WTC11 (cell line): ENCODE data around the gene STK32A. TPM values are rescaled to one million over a fixed set of nuclear protein-coding genes. Genes with fewer than 3 reads are reported as not detected.
A peak's percentile ranks its signal among the peaks of the same experiment; 100 is the strongest.

ENCODE experiments used
- ATAC-seq: fragments of 200-7000 bp; cut with Tn5 transposase; 2 replicates; pipeline ENCODE4 v1.10.0; 2021; ENCODE audit warnings: mild to moderate bottlenecking, moderate library complexity
- CTCF ChIA-PET: fragments of 300-600 bp; sonication (Branson Sonifier 250); formaldehyde crosslinking; loops from one replicate; lab custom pipeline; 2021; ENCODE audit warnings: antibody characterized with exemption; lab: Charles Lee
- POLR2A ChIA-PET: fragments of 350-600 bp; sonication (Branson Sonifier 250); formaldehyde crosslinking; loops from one replicate; lab custom pipeline; 2021; ENCODE audit warnings: antibody characterized with exemption; lab: Charles Lee
- DNase-seq: peaks from one replicate; pipeline ENCODE4 v3.0.0; 2021; ENCODE audit warnings: low spot score
- H3K27ac Mint-ChIP-seq: 2 replicates; pipeline ENCODE4 v1.8.0; 2021; ENCODE audit warnings: mixed read lengths
- H3K27me3 Mint-ChIP-seq: 2 replicates; pipeline ENCODE4 v1.8.0; 2021; ENCODE audit warnings: low read depth, mild to moderate bottlenecking, moderate library complexity, mixed read lengths
- H3K36me3 Mint-ChIP-seq: 2 replicates; pipeline ENCODE4 v1.8.0; 2021; ENCODE audit warnings: mixed read lengths
- H3K4me1 Mint-ChIP-seq: 2 replicates; pipeline ENCODE4 v1.8.0; 2022; ENCODE audit warnings: mixed read lengths
- H3K4me3 Mint-ChIP-seq: 2 replicates; pipeline ENCODE4 v1.8.0; 2021; ENCODE audit warnings: mild to moderate bottlenecking, moderate library complexity, mixed read lengths
- H3K9me3 Mint-ChIP-seq: 2 replicates; pipeline ENCODE4 v1.8.0; 2021; ENCODE audit warnings: mixed read lengths
- ATF1 ChIP-seq: sonication (generic); formaldehyde crosslinking; IDR thresholded peaks from 2 replicates; pipeline ENCODE4 v1.8.1; 2023; ENCODE audit warnings: mild to moderate bottlenecking, moderate library complexity, missing genetic modification reagents
- FOXJ3 ChIP-seq: sonication (generic); formaldehyde crosslinking; IDR thresholded peaks from 2 replicates; pipeline ENCODE4 v1.9.0; 2021; ENCODE audit warnings: missing genetic modification reagents, mild to moderate bottlenecking, borderline replicate concordance
- NFYB ChIP-seq: sonication (generic); formaldehyde crosslinking; conservative IDR thresholded peaks from 2 replicates; pipeline ENCODE4 v1.8.0; 2022; ENCODE audit warnings: low read depth, missing genetic modification reagents
- OVOL2 ChIP-seq: fragments of 250-450 bp; sonication (Bioruptor Pico); IDR thresholded peaks from 2 replicates; pipeline ENCODE4 v1.9.0; 2021; ENCODE audit warnings: mild to moderate bottlenecking, borderline replicate concordance
- SMAD3 ChIP-seq: sonication (generic); formaldehyde crosslinking; IDR thresholded peaks from 2 replicates; pipeline ENCODE4 v1.8.0; 2022; ENCODE audit warnings: missing genetic modification reagents, mild to moderate bottlenecking, borderline replicate concordance
- SOX15 ChIP-seq: fragments of 250-450 bp; sonication (Bioruptor Pico); IDR thresholded peaks from 2 replicates; pipeline ENCODE4 v1.9.0; 2021; ENCODE audit warnings: mild to moderate bottlenecking
- SP1 ChIP-seq: sonication (generic); formaldehyde crosslinking; conservative IDR thresholded peaks from 2 replicates; pipeline ENCODE4 v1.8.1; 2022; ENCODE audit warnings: missing genetic modification reagents
- TEAD4 ChIP-seq: sonication (generic); formaldehyde crosslinking; IDR thresholded peaks from 2 replicates; pipeline ENCODE4 v1.8.0; 2022; ENCODE audit warnings: mild to moderate bottlenecking, missing genetic modification reagents
- ZNF232 ChIP-seq: sonication (generic); formaldehyde crosslinking; IDR thresholded peaks from 2 replicates; pipeline ENCODE4 v1.8.0; 2022; ENCODE audit warnings: mild to moderate bottlenecking, missing genetic modification reagents
- ZNF263 ChIP-seq: sonication (generic); formaldehyde crosslinking; IDR thresholded peaks from 2 replicates; pipeline ENCODE4 v1.8.1; 2022; ENCODE audit warnings: low read depth, mild to moderate bottlenecking, moderate library complexity, missing genetic modification reagents
- ZNF396 ChIP-seq: fragments of 250-450 bp; sonication (Bioruptor Pico); IDR thresholded peaks from 2 replicates; pipeline ENCODE4 v1.8.0; 2021; ENCODE audit warnings: mild to moderate bottlenecking, moderate library complexity, borderline replicate concordance
- ZNF671 ChIP-seq: fragments of 250-450 bp; sonication (Bioruptor Pico); IDR thresholded peaks from 2 replicates; pipeline ENCODE4 v1.8.0; 2021; ENCODE audit warnings: mild to moderate bottlenecking
- total RNA-seq: library from RNA; stranded (reverse); gene quantifications from 3 replicates; pipeline ENCODE4 v1.2.3, GENCODE V29; 2021
- TF ChIP-seq, protein P1 (sequence below): sonication (generic); formaldehyde crosslinking; IDR thresholded peaks from 2 replicates; pipeline ENCODE4 v1.8.1; 2022; ENCODE audit warnings: low read depth, mild to moderate bottlenecking, moderate library complexity, missing genetic modification reagents, borderline replicate concordance
- TF ChIP-seq, protein P2 (sequence below): sonication (generic); formaldehyde crosslinking; IDR thresholded peaks from 2 replicates; pipeline ENCODE4 v1.8.1; 2023; ENCODE audit warnings: mild to moderate bottlenecking, missing genetic modification reagents, moderate library complexity
- TF ChIP-seq, protein P3 (sequence below): sonication (generic); formaldehyde crosslinking; IDR thresholded peaks from 2 replicates; pipeline ENCODE4 v1.8.0; 2022; ENCODE audit warnings: mild to moderate bottlenecking, missing genetic modification reagents
- TF ChIP-seq, protein P4 (sequence below): fragments of 250-450 bp; sonication (Bioruptor Pico); IDR thresholded peaks from 2 replicates; pipeline ENCODE4 v1.9.0; 2021; ENCODE audit warnings: mild to moderate bottlenecking
- TF ChIP-seq, protein P5 (sequence below): sonication (generic); formaldehyde crosslinking; IDR thresholded peaks from 2 replicates; pipeline ENCODE4 v1.8.1; 2022; ENCODE audit warnings: low read depth, missing genetic modification reagents, borderline replicate concordance
- TF ChIP-seq, protein P6 (sequence below): fragments of 200-600 bp; IDR thresholded peaks from 2 replicates; pipeline ENCODE4 v1.8.0; 2022; ENCODE audit warnings: antibody characterized with exemption
- TF ChIP-seq, protein P7 (sequence below): sonication (generic); formaldehyde crosslinking; conservative IDR thresholded peaks from 2 replicates; pipeline ENCODE4 v1.8.1; 2023; ENCODE audit warnings: mild to moderate bottlenecking, low read depth, missing genetic modification reagents, moderate library complexity
- TF ChIP-seq, protein P8 (sequence below): sonication (generic); formaldehyde crosslinking; IDR thresholded peaks from 2 replicates; pipeline ENCODE4 v1.8.0; 2023; ENCODE audit warnings: missing genetic modification reagents

The STK32A gene
- total RNA-seq, 1 experiment from 2014 or later = 1.7 TPM

DNA sequence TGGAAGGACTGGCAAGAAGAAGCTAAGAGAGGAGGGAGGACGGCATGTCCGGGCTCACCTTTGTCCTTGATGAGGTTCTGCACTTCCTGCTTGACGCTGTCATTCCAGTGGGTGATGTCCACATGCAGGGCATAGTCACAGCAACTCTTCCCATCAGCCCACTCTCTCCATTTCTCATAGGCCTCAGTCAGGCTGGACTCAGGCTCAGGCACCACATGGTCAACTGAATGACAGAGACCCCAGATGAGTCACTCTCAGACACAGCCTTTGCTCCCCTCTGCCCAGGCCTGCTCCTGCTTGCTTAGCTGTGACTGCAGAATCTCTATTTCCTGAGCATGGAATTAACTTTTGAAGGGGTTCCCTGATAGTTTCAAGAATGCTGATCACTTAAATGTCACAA, 180.8 kb downstream of the STK32A start (continued):
- TF ChIP-seq ZNF232 (CRISPR knock-in tag) (no peak), ATF1 (no peak), ZNF671 (CRISPR knock-in tag) (no peak)

DNA sequence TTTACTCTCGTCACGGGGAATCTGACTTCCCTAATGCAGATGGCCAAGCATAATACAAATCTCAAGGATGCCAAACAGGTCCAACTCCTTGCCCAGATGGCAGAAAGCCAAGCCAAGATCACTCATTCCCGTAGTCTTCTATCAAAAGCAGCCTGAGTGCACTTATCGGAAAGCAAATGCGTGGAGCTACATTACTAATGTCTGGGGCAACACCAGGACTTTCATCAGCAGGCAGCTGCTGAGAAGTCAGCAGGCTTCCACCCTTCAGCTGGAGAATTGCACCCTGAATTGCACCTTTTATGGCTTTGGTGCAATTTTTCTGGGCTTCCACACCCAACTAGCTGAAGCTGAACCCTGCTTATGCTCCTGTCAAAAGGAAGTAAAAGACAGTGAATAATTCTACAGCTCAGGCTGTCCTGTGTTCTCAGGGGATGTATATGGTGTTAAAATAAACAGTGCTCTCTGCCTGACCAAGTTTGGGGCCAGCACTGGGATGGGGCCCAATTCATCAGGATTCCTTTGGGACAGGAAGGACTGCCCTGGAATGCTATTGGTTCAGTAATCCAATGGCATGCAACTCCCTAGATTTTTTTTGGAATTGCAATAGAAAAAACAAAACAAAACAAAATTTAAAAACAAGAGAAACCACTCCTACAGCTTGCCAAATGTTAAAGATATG, 182.4 kb downstream of the STK32A start:
- ChIA-PET POLR2A (no interaction called here), CTCF (interaction anchor here (2.8 kb wide), 1 partner anchor 160 kb away, joined by 15 read pairs; no protein-coding TSS in a partner anchor)
- no peak for DNase-seq
- Mint-ChIP-seq H3K9me3 (no peaks in the 10 kb centered on the region), H3K4me1 (peaks cover 17% of the 10 kb centered on the region), H3K36me3 (peaks cover 80% of the 10 kb centered on the region), H3K4me3 (no peak overlapping the region), H3K27me3 (no peaks in the 10 kb centered on the region), H3K27ac (peak overlapping the region; percentile 62)
- TF ChIP-seq, protein P1, sequence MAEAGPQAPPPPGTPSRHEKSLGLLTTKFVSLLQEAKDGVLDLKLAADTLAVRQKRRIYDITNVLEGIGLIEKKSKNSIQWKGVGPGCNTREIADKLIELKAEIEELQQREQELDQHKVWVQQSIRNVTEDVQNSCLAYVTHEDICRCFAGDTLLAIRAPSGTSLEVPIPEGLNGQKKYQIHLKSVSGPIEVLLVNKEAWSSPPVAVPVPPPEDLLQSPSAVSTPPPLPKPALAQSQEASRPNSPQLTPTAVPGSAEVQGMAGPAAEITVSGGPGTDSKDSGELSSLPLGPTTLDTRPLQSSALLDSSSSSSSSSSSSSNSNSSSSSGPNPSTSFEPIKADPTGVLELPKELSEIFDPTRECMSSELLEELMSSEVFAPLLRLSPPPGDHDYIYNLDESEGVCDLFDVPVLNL = no peak
- TF ChIP-seq ZNF396 (CRISPR knock-in tag) (no peak), SOX15 (no peak), OVOL2 (CRISPR knock-in tag) (no peak), NFYB (CRISPR knock-in tag) (no peak), SP1 (no peak), SMAD3 (CRISPR knock-in tag) (no peak)
- TF ChIP-seq, protein P2, sequence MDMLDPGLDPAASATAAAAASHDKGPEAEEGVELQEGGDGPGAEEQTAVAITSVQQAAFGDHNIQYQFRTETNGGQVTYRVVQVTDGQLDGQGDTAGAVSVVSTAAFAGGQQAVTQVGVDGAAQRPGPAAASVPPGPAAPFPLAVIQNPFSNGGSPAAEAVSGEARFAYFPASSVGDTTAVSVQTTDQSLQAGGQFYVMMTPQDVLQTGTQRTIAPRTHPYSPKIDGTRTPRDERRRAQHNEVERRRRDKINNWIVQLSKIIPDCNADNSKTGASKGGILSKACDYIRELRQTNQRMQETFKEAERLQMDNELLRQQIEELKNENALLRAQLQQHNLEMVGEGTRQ (CRISPR knock-in tag) = no peak
- ATAC-seq = no peak

DNA sequence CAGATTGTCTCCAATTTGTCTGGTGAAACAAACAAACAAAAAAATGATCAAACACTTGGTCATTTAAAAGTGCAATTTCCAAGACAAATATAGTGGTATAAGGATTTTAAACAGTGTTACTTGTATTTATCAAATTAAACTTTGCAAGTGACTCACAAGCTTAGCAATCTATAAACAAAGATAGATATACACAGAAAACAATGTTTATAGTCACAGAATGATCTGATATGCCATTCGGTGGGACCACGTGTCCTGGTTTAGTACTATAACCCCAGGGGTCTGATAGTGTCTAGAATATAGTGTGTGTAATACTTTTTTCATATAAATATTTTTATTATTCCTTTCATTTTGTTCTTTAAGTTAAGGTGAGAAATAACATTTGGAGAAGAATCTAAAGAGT, 183.8 kb downstream of the STK32A start:
- DNase-seq = no peak
- Mint-ChIP-seq H3K9me3 (no peaks in the 10 kb centered on the region), H3K27me3 (no peaks in the 10 kb centered on the region), H3K27ac (no peak overlapping the region), H3K4me3 (no peak overlapping the region), H3K4me1 (peaks cover 20% of the 10 kb centered on the region), H3K36me3 (peaks cover 78% of the 10 kb centered on the region)
- CTCF ChIA-PET = interaction anchor here (0.9 to 2.8 kb wide), 2 partner anchors 21 to 159 kb away, joined by 4 to 15 read pairs; no protein-coding TSS in a partner anchor
- POLR2A ChIA-PET = no interaction called here
- no peak for ATAC-seq
- TF ChIP-seq, protein P3, sequence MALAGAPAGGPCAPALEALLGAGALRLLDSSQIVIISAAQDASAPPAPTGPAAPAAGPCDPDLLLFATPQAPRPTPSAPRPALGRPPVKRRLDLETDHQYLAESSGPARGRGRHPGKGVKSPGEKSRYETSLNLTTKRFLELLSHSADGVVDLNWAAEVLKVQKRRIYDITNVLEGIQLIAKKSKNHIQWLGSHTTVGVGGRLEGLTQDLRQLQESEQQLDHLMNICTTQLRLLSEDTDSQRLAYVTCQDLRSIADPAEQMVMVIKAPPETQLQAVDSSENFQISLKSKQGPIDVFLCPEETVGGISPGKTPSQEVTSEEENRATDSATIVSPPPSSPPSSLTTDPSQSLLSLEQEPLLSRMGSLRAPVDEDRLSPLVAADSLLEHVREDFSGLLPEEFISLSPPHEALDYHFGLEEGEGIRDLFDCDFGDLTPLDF (CRISPR knock-in tag) = no peak
- no peak for TF ChIP-seq TEAD4 (CRISPR knock-in tag)
- TF ChIP-seq ZNF232 (CRISPR knock-in tag) = no peak
- no peak for TF ChIP-seq OVOL2 (CRISPR knock-in tag)
- TF ChIP-seq ZNF263 (CRISPR knock-in tag) = no peak
- TF ChIP-seq, protein P4, sequence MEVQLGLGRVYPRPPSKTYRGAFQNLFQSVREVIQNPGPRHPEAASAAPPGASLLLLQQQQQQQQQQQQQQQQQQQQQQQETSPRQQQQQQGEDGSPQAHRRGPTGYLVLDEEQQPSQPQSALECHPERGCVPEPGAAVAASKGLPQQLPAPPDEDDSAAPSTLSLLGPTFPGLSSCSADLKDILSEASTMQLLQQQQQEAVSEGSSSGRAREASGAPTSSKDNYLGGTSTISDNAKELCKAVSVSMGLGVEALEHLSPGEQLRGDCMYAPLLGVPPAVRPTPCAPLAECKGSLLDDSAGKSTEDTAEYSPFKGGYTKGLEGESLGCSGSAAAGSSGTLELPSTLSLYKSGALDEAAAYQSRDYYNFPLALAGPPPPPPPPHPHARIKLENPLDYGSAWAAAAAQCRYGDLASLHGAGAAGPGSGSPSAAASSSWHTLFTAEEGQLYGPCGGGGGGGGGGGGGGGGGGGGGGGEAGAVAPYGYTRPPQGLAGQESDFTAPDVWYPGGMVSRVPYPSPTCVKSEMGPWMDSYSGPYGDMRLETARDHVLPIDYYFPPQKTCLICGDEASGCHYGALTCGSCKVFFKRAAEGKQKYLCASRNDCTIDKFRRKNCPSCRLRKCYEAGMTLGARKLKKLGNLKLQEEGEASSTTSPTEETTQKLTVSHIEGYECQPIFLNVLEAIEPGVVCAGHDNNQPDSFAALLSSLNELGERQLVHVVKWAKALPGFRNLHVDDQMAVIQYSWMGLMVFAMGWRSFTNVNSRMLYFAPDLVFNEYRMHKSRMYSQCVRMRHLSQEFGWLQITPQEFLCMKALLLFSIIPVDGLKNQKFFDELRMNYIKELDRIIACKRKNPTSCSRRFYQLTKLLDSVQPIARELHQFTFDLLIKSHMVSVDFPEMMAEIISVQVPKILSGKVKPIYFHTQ (CRISPR knock-in tag) = no peak
- no peak for TF ChIP-seq FOXJ3 (CRISPR knock-in tag)
- no peak for TF ChIP-seq NFYB (CRISPR knock-in tag)
- TF ChIP-seq, protein P5, sequence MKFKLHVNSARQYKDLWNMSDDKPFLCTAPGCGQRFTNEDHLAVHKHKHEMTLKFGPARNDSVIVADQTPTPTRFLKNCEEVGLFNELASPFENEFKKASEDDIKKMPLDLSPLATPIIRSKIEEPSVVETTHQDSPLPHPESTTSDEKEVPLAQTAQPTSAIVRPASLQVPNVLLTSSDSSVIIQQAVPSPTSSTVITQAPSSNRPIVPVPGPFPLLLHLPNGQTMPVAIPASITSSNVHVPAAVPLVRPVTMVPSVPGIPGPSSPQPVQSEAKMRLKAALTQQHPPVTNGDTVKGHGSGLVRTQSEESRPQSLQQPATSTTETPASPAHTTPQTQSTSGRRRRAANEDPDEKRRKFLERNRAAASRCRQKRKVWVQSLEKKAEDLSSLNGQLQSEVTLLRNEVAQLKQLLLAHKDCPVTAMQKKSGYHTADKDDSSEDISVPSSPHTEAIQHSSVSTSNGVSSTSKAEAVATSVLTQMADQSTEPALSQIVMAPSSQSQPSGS (CRISPR knock-in tag) = no peak
- TF ChIP-seq, protein P6, sequence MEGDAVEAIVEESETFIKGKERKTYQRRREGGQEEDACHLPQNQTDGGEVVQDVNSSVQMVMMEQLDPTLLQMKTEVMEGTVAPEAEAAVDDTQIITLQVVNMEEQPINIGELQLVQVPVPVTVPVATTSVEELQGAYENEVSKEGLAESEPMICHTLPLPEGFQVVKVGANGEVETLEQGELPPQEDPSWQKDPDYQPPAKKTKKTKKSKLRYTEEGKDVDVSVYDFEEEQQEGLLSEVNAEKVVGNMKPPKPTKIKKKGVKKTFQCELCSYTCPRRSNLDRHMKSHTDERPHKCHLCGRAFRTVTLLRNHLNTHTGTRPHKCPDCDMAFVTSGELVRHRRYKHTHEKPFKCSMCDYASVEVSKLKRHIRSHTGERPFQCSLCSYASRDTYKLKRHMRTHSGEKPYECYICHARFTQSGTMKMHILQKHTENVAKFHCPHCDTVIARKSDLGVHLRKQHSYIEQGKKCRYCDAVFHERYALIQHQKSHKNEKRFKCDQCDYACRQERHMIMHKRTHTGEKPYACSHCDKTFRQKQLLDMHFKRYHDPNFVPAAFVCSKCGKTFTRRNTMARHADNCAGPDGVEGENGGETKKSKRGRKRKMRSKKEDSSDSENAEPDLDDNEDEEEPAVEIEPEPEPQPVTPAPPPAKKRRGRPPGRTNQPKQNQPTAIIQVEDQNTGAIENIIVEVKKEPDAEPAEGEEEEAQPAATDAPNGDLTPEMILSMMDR = no peak
- TF ChIP-seq, protein P7, sequence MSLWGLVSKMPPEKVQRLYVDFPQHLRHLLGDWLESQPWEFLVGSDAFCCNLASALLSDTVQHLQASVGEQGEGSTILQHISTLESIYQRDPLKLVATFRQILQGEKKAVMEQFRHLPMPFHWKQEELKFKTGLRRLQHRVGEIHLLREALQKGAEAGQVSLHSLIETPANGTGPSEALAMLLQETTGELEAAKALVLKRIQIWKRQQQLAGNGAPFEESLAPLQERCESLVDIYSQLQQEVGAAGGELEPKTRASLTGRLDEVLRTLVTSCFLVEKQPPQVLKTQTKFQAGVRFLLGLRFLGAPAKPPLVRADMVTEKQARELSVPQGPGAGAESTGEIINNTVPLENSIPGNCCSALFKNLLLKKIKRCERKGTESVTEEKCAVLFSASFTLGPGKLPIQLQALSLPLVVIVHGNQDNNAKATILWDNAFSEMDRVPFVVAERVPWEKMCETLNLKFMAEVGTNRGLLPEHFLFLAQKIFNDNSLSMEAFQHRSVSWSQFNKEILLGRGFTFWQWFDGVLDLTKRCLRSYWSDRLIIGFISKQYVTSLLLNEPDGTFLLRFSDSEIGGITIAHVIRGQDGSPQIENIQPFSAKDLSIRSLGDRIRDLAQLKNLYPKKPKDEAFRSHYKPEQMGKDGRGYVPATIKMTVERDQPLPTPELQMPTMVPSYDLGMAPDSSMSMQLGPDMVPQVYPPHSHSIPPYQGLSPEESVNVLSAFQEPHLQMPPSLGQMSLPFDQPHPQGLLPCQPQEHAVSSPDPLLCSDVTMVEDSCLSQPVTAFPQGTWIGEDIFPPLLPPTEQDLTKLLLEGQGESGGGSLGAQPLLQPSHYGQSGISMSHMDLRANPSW (CRISPR knock-in tag) = no peak
- TF ChIP-seq, protein P8, sequence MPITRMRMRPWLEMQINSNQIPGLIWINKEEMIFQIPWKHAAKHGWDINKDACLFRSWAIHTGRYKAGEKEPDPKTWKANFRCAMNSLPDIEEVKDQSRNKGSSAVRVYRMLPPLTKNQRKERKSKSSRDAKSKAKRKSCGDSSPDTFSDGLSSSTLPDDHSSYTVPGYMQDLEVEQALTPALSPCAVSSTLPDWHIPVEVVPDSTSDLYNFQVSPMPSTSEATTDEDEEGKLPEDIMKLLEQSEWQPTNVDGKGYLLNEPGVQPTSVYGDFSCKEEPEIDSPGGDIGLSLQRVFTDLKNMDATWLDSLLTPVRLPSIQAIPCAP (CRISPR knock-in tag) = no peak
